Spleen (tissue), 7 donors: ENCODE results near the gene KRT16.

Experiments used
- POLR2A ChIP-seq, 3 donors: fragments of 450-650 bp; IDR thresholded peaks; one replicate each; pipeline ENCODE4 v1.5.1; 2017; ENCODE audit warnings: antibody characterized with exemption in 3 of 3, mild to moderate bottlenecking in 1 of 3
- POLR2AphosphoS5 ChIP-seq, 3 donors: sonication (generic); formaldehyde crosslinking; IDR thresholded peaks; one replicate each; pipeline ENCODE4 v1.5.1; 2017; ENCODE audit warnings: antibody characterized with exemption in 3 of 3
- TF ChIP-seq, protein P1 (sequence below), 11 experiments: fragments of 200-600 bp in 7 of 11; fragments of 450-650 bp in 4 of 11; sonication (generic) in 4 of 11; IDR thresholded peaks in 8 of 11; conservative IDR thresholded peaks in 3 of 11; 1 replicate in 7 of 11; 2 replicates in 4 of 11; pipeline versions ENCODE4 v1.4.0 to v1.8.0; 2016 to 2021; ENCODE audit warnings: antibody characterized with exemption in 11 of 11, inconsistent platforms in 4 of 11, mild to moderate bottlenecking in 1 of 11
- donor health status: DM: no; HTN: no; CAD: no; lungs with moderate emphysema.
- donor health status: DM: no; HTN: no; CAD: no.
- donor health status: DM: no; HTN: no; CAD: no.

DNA sequence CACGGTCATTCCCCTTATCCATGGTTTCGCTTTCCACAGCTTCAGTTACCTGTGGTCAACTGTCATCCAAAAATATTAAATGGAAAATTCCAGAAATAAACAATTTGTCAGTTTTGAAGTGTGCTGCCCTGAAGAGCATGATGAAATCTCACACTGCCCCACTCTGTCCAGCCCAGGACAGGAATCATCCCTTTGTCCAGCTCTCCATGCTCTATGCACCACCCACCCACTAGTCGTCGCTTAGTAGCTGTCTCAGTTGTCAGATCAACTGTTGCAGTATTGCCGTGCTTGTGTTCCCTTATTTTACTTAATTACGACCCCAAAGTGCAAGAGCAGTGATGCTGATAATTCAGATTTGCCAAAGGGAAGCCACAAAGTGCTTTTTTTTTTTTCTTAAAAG is 51.0 kb downstream of the KRT16 start:
- TF ChIP-seq POLR2A (IDR thresholded peaks at IDR 0.05) = no peak
- TF ChIP-seq, protein P1, sequence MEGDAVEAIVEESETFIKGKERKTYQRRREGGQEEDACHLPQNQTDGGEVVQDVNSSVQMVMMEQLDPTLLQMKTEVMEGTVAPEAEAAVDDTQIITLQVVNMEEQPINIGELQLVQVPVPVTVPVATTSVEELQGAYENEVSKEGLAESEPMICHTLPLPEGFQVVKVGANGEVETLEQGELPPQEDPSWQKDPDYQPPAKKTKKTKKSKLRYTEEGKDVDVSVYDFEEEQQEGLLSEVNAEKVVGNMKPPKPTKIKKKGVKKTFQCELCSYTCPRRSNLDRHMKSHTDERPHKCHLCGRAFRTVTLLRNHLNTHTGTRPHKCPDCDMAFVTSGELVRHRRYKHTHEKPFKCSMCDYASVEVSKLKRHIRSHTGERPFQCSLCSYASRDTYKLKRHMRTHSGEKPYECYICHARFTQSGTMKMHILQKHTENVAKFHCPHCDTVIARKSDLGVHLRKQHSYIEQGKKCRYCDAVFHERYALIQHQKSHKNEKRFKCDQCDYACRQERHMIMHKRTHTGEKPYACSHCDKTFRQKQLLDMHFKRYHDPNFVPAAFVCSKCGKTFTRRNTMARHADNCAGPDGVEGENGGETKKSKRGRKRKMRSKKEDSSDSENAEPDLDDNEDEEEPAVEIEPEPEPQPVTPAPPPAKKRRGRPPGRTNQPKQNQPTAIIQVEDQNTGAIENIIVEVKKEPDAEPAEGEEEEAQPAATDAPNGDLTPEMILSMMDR (IDR thresholded peaks at IDR 0.05 in 8 of 11, conservative IDR thresholded peaks at IDR 0.05 in 3 of 11) = no peak
- TF ChIP-seq POLR2AphosphoS5 (IDR thresholded peaks at IDR 0.05) = no peak
